ENCODE results near the gene ZNF800. TPM values are rescaled to one million over a fixed set of nuclear protein-coding genes. Genes with fewer than 3 reads are reported as not detected.

Gene ZNF800
- total RNA-seq, 2 donors from 2014 or later: 43.6 to 45.9 TPM

DNA sequence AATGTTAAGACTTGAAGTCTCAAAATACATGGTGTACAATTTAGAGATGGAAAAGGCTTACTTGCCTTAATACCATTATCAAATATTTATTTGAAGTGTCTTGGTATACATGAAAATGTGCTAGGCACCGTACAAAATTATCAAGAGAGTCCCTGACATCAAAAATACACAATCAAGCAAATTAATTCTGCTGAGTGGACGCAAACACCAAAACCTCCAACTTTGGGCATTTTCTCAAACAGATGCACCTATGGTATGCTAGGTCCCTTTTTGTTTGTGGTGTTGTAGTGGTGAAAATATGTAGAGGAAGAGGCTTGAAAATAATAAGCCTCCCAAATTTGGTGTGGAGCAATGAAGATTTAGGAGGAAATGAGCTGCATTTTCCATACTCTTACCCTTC is 24.8 kb downstream of the ZNF800 start:
- H3K4me3 ChIP-seq: no peak overlapping the region

DNA sequence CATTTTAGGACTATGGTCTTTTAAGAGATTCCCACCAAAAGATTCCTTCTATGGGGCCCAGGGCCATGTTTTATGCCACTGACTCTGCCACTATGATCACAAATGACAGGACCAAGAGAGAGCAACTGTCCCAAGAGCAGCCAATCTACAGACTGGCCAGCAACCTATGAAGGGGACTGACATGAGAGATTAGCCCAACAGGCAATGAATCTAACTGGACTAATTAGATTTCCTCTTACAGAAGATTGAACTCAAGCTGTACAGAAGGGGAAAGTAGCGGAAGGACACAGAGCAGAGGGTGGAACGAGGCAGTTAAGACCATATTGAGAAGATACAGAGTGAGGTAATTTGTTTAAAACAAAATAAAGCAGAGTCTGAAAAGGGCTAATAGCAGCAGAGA is 25.8 kb downstream of the ZNF800 start:
- TF ChIP-seq, protein P1, sequence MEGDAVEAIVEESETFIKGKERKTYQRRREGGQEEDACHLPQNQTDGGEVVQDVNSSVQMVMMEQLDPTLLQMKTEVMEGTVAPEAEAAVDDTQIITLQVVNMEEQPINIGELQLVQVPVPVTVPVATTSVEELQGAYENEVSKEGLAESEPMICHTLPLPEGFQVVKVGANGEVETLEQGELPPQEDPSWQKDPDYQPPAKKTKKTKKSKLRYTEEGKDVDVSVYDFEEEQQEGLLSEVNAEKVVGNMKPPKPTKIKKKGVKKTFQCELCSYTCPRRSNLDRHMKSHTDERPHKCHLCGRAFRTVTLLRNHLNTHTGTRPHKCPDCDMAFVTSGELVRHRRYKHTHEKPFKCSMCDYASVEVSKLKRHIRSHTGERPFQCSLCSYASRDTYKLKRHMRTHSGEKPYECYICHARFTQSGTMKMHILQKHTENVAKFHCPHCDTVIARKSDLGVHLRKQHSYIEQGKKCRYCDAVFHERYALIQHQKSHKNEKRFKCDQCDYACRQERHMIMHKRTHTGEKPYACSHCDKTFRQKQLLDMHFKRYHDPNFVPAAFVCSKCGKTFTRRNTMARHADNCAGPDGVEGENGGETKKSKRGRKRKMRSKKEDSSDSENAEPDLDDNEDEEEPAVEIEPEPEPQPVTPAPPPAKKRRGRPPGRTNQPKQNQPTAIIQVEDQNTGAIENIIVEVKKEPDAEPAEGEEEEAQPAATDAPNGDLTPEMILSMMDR (IDR thresholded peaks at IDR 0.05): no peak
- Histone ChIP-seq H3K27ac (no peak overlapping the region), H3K4me1 (ENCODE audit: control insufficient read depth in 1 of 2, low read depth in 2 of 2) (no peaks in the 10 kb centered on the region), H3K27me3 (replicated peaks; ENCODE audit: insufficient read depth) (no peaks in the 10 kb centered on the region), H3K4me3 (no peak overlapping the region), H3K36me3 (no peaks in the 10 kb centered on the region), H3K9me3 (no peaks in the 10 kb centered on the region)
- no peak for DNase-seq (ENCODE audit: low spot score)
- ATAC-seq (ENCODE audit: insufficient number of reproducible peaks, low FRiP score, low read depth): no peak

More for the DNA sequence above, 24.8 kb downstream of the ZNF800 start:
- no peaks in the 10 kb centered on the region for H3K9me3 ChIP-seq
- no peaks in the 10 kb centered on the region for H3K27me3 ChIP-seq (replicated peaks; ENCODE audit: insufficient read depth)
- H3K27ac ChIP-seq: no peak overlapping the region
- ATAC-seq (ENCODE audit: insufficient number of reproducible peaks, low FRiP score, low read depth) (no peak), DNase-seq (ENCODE audit: low spot score) (no peak)
- TF ChIP-seq, protein P1 (IDR thresholded peaks at IDR 0.05): no peak
- H3K4me1 ChIP-seq (ENCODE audit: control insufficient read depth in 1 of 2, low read depth in 2 of 2): no peaks in the 10 kb centered on the region
- no peaks in the 10 kb centered on the region for H3K36me3 ChIP-seq

DNA sequence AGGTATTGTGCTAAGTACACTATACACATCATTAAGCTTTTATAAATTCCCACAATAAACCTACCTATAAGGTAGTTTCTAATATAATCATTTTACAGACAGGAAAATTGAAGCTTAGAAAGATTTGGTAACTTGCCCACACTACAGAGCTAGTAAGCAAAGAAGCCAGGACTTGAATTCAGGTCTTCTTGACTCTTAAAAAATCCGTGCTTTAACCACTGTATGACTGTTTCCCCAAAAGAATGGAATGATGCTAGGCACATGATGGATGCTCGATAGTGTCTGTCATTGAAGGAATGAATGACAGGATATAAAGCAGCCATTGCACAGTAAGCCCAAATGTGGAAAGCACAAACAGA is 26.6 kb downstream of the ZNF800 start:
- H3K27me3 ChIP-seq (replicated peaks; ENCODE audit: insufficient read depth): no peaks in the 10 kb centered on the region
- TF ChIP-seq, protein P1 (IDR thresholded peaks at IDR 0.05): no peak
- H3K4me1 ChIP-seq (ENCODE audit: control insufficient read depth in 1 of 2, low read depth in 2 of 2): no peaks in the 10 kb centered on the region
- no peaks in the 10 kb centered on the region for H3K9me3 ChIP-seq
- H3K36me3 ChIP-seq: peaks cover 3% of the 10 kb centered on the region
- H3K4me3 ChIP-seq: no peak overlapping the region
- no peak for DNase-seq (ENCODE audit: low spot score)
- no peak for ATAC-seq (ENCODE audit: insufficient number of reproducible peaks, low FRiP score, low read depth)
- H3K27ac ChIP-seq: no peak overlapping the region

DNA sequence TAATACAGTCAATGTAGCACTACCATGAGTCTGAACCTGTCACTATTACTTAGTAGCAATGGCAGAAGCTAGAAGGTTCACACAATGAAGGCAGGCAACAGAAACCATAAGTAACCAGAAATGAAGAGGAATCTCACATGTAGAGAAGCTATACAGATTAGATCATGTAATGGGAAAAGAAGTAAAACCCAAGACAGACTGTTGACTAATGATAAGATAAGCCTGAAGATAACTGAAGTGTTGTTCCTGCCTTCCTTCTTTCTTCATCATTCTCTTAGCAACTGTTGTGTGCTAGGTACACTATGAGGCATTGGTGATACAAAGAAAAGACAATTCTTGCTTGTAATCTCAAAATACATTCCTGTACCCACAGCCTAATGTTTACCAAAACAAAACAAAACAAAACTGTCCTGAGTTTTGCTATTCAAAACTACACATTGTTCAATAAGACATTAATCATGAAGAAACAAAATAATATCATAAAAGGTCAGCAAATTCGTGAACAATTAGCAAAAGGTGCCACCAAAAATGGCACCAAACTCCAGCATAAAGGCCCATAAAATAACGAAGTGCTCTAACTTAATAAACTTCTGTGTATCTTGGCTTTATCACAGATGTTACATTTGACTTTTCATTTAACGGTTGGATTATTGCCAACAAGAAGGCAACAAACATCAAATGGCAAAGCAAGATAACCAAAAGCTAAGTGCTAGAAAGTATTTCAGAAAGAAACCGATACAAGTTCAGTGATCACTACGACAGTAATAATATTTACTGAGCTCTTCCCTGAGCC is 27.1 kb downstream of the ZNF800 start:
- Histone ChIP-seq H3K4me3 (no peak overlapping the region), H3K27me3 (replicated peaks; ENCODE audit: insufficient read depth) (no peaks in the 10 kb centered on the region), H3K27ac (no peak overlapping the region), H3K36me3 (peaks cover 5% of the 10 kb centered on the region), H3K9me3 (no peaks in the 10 kb centered on the region), H3K4me1 (ENCODE audit: control insufficient read depth in 1 of 2, low read depth in 2 of 2) (no peaks in the 10 kb centered on the region)
- no peak for ATAC-seq (ENCODE audit: insufficient number of reproducible peaks, low FRiP score, low read depth)
- TF ChIP-seq, protein P1 (IDR thresholded peaks at IDR 0.05): no peak
- no peak for DNase-seq (ENCODE audit: low spot score)

DNA sequence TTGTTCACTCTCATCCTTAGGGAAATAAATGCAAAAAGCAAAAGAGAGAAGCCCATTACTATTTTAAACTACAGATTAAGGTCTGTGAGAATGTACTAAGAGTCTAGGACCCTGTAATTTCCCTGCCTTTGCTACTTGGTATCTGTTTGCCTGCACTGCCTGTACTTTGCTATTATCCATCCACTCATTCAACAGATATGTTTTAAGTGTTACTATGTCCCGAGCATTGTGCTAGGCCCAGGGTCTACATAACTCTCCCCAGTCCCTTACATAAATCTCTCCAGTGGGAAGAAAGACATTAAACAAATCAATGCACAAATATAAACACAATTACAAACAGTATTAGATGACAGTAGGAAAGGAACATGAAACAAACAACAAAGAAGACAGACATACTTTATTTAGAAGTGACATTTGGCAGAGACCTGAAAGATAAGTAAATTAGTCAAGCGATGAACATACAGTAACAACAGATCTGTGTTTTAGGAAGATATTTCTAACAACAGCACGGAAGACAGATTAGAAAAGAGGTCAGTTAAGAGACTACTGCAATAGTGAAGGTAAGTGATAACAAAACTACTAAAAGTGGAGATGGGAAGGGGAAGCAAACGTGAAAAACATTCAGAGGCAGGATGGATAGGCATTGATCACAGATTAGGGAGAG is 30.0 kb downstream of the ZNF800 start:
- no peak for ATAC-seq (ENCODE audit: insufficient number of reproducible peaks, low FRiP score, low read depth)
- no peaks in the 10 kb centered on the region for H3K9me3 ChIP-seq
- peaks cover 5% of the 10 kb centered on the region for H3K36me3 ChIP-seq
- H3K27me3 ChIP-seq (replicated peaks; ENCODE audit: insufficient read depth): no peaks in the 10 kb centered on the region
- TF ChIP-seq, protein P1 (IDR thresholded peaks at IDR 0.05): no peak
- no peak for DNase-seq (ENCODE audit: low spot score)
- H3K4me3 ChIP-seq: no peak overlapping the region
- no peaks in the 10 kb centered on the region for H3K4me1 ChIP-seq (ENCODE audit: control insufficient read depth in 1 of 2, low read depth in 2 of 2)
- no peak overlapping the region for H3K27ac ChIP-seq
